Measurements from ENCODE around the gene ZNF148. TPM values are rescaled to one million over a fixed set of nuclear protein-coding genes. Genes with fewer than 3 reads are reported as not detected.

ZNF148 gene
- total RNA-seq, 2 donors from 2014 or later, result 33.8 to 37.8 TPM

- H3K9me3 ChIP-seq (ENCODE audit: control insufficient read depth, low read length), result no peaks in the 10 kb centered on the region
- no peak for TF ChIP-seq CTCF (conservative IDR thresholded peaks at IDR 0.05)
- Mint-ChIP-seq H3K4me1 (no peaks in the 10 kb centered on the region), H3K9me3 (no peaks in the 10 kb centered on the region), H3K27ac (no peak overlapping the region), H3K4me3 (no peak overlapping the region), H3K27me3 (ENCODE audit: insufficient read depth) (no peaks in the 10 kb centered on the region), H3K36me3 (ENCODE audit: low read depth) (peaks cover 4% of the 10 kb centered on the region)
- H3K27ac ChIP-seq (ENCODE audit: low read depth, low read length), result no peak overlapping the region
- peaks cover 20% of the 10 kb centered on the region for H3K36me3 ChIP-seq (ENCODE audit: control insufficient read depth, insufficient read depth, low read length)
- WGBS, 2 experiments (ENCODE audit: insufficient coverage in 1 of 2, insufficient read length in 1 of 2), result no CpG with 5 or more reads among the region's 1 CpG
- no peaks in the 10 kb centered on the region for H3K4me1 ChIP-seq (ENCODE audit: control insufficient read depth, insufficient read depth, low read length)
- H3K4me3 ChIP-seq (ENCODE audit: low read length), result no peak overlapping the region
- DNase-seq, result no peak
- no peaks in the 10 kb centered on the region for H3K27me3 ChIP-seq (ENCODE audit: control insufficient read depth, insufficient read depth, low read length, poor library complexity, severe bottlenecking)
- H3K9ac ChIP-seq (ENCODE audit: extremely low read depth, low read length, poor library complexity, severe bottlenecking), result no peak overlapping the region
These were observed 128.9 kb downstream of the ZNF148 start for GRCh38 chr3:125246237-125246636.

- Histone ChIP-seq H3K4me3 (ENCODE audit: low read length) (no peak overlapping the region), H3K27me3 (ENCODE audit: control insufficient read depth, insufficient read depth, low read length, poor library complexity, severe bottlenecking) (no peaks in the 10 kb centered on the region), H3K9me3 (ENCODE audit: control insufficient read depth, low read length) (no peaks in the 10 kb centered on the region), H3K4me1 (ENCODE audit: control insufficient read depth, insufficient read depth, low read length) (no peaks in the 10 kb centered on the region), H3K9ac (ENCODE audit: extremely low read depth, low read length, poor library complexity, severe bottlenecking) (no peak overlapping the region), H3K36me3 (ENCODE audit: control insufficient read depth, insufficient read depth, low read length) (peaks cover 18% of the 10 kb centered on the region), H3K27ac (ENCODE audit: low read depth, low read length) (no peak overlapping the region)
- H3K27ac Mint-ChIP-seq, result no peak overlapping the region
- peaks cover 4% of the 10 kb centered on the region for H3K36me3 Mint-ChIP-seq (ENCODE audit: low read depth)
- no peaks in the 10 kb centered on the region for H3K4me1 Mint-ChIP-seq
- no peak for DNase-seq
- H3K27me3 Mint-ChIP-seq (ENCODE audit: insufficient read depth), result no peaks in the 10 kb centered on the region
- no peak for TF ChIP-seq CTCF (conservative IDR thresholded peaks at IDR 0.05)
- H3K4me3 Mint-ChIP-seq, result no peak overlapping the region
- H3K9me3 Mint-ChIP-seq, result no peaks in the 10 kb centered on the region
These were observed 129.6 kb downstream of the ZNF148 start for GRCh38 chr3:125245521-125245920.

GRCh38 chr3:125240496-125240895 lies 134.6 kb downstream of the ZNF148 start:
- Mint-ChIP-seq H3K4me1 (no peaks in the 10 kb centered on the region), H3K27me3 (ENCODE audit: insufficient read depth) (no peaks in the 10 kb centered on the region), H3K27ac (no peak overlapping the region), H3K4me3 (no peak overlapping the region), H3K36me3 (ENCODE audit: low read depth) (peaks cover 7% of the 10 kb centered on the region), H3K9me3 (no peaks in the 10 kb centered on the region)
- peaks cover 9% of the 10 kb centered on the region for H3K36me3 ChIP-seq (ENCODE audit: control insufficient read depth, insufficient read depth, low read length)
- H3K27me3 ChIP-seq (ENCODE audit: control insufficient read depth, insufficient read depth, low read length, poor library complexity, severe bottlenecking), result no peaks in the 10 kb centered on the region
- no peaks in the 10 kb centered on the region for H3K9me3 ChIP-seq (ENCODE audit: control insufficient read depth, low read length)
- no peak overlapping the region for H3K9ac ChIP-seq (ENCODE audit: extremely low read depth, low read length, poor library complexity, severe bottlenecking)
- TF ChIP-seq CTCF (conservative IDR thresholded peaks at IDR 0.05), result no peak
- H3K4me3 ChIP-seq (ENCODE audit: low read length), result no peak overlapping the region
- no peak overlapping the region for H3K27ac ChIP-seq (ENCODE audit: low read depth, low read length)
- 72 to 75% methylated on average over 2 to 4 of the region's 4 CpGs for WGBS, 2 experiments (ENCODE audit: insufficient coverage in 1 of 2, insufficient read length in 1 of 2)
- H3K4me1 ChIP-seq (ENCODE audit: control insufficient read depth, insufficient read depth, low read length), result no peaks in the 10 kb centered on the region
- no peak for DNase-seq
